Vagina (tissue), 2 donors: ENCODE results near the gene NKTR.

Experiments
- CTCF ChIP-seq, 3 experiments: fragments of 450-650 bp in 2 of 3; fragments of 200-600 bp in 1 of 3; sonication (generic) in 1 of 3; IDR thresholded peaks; one replicate each; pipeline ENCODE4 v1.5.1; 2017 to 2019; ENCODE audit warnings: antibody characterized with exemption in 3 of 3, mild to moderate bottlenecking in 2 of 3, moderate library complexity in 2 of 3
- POLR2AphosphoS5 ChIP-seq, 2 donors: sonication (generic); formaldehyde crosslinking; IDR thresholded peaks; one replicate each; pipeline ENCODE4 v1.9.0; 2017; ENCODE audit warnings: antibody characterized with exemption in 2 of 2, mild to moderate bottlenecking in 2 of 2, low read depth in 1 of 2; ENCODE audit not compliant: insufficient read depth in 1 of 2

DNA sequence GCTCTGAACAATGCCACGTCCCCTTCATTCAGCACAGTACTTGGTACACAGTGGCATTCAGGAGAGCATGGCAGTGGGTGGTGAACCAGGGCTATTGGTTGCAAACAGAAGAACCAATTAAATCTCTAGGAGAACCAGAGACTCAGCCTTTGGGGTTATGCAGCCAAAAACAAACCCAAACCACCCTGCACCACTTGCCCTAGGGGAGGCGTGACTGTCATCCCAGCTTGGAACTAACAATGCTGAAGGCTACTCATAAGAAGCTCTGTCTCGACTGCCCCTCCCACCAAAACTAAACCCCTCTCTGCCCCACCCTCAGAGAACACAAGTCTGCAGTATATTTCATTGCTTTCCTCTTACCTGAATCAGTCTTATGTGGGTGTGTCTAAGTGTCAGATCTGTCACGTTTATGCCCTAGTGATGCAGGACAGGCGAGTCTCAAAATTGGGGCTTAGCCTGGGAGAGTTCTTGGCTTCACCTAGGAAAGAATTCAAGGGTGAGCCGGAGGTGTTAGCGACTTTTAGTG, 69.6 kb downstream of the NKTR start:
- no peak for TF ChIP-seq CTCF (IDR thresholded peaks at IDR 0.05)
- no peak for TF ChIP-seq POLR2AphosphoS5 (IDR thresholded peaks at IDR 0.05; ENCODE audit: insufficient read depth in 1 of 2, low read depth in 1 of 2)
